SKM-1 (cell line): ENCODE results near the gene HOXC4.
"Not testable (repeated sequence)": the region's sequence is repeated elsewhere in the genome, so short reads cannot be mapped to it uniquely, and the experiment has no call there.

ENCODE experiments used
- DNase-seq: peaks from one replicate; lab custom pipeline; 2025; ENCODE audit not compliant: unreplicated experiment; lab: John Stamatoyannopoulos, UW

Gene HOXC4

GRCh38 chr12:54053003-54053750, 458 bp upstream of the HOXC4 start:
- DNase-seq = no peak

GRCh38 chr12:54054742-54055194, 1.1 kb downstream of the HOXC4 start:
- DNase-seq = no peak

DNA sequence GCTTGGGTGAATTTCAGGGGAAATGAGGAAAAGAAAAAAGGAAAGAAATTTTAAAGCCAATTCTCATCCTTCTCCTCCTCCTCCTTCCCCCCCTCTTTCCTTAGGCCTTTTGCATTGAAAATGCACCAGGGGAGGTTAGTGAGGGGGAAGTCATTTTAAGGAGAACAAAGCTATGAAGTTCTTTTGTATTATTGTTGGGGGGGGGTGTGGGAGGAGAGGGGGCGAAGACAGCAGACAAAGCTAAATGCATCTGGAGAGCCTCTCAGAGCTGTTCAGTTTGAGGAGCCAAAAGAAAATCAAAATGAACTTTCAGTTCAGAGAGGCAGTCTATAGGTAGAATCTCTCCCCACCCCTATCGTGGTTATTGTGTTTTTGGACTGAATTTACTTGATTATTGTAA, 1.9 kb downstream of the HOXC4 start:
- DNase-seq = no peak

- DNase-seq = no peak
These were observed 2.5 kb downstream of the HOXC4 start for GRCh38 chr12:54056110-54056509.

DNA sequence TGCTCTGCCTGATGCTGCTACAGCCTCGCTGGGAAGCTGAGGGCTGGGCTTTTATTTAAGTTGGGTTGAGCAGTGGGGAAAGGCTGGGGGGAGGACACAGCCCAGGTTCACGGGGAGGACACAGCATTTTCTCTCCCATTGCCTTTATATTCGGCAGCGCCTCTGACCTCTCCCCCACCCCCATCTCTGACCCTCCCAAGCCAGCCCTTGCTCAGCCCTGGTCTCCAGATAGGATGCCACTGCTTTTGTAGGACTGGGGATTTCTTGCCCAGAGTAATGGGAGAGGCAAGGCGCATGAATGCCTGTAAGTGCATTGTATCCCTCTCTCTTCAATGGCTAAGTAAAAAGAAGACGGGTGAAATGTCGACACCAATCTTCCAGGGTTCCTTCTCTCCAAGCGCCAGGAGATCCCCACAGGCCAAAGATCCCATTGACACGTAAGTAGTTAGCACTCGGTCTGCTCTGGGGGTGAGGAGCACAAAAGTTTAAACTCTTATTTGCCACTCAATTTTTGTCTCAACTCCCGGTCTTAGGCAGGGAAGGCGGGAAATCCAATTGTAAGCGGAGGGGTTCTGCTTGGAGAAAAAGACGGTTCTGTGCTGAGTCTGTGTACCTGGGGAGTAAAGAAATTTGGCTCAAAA, 4.6 kb downstream of the HOXC4 start:
- no peak for DNase-seq

DNA sequence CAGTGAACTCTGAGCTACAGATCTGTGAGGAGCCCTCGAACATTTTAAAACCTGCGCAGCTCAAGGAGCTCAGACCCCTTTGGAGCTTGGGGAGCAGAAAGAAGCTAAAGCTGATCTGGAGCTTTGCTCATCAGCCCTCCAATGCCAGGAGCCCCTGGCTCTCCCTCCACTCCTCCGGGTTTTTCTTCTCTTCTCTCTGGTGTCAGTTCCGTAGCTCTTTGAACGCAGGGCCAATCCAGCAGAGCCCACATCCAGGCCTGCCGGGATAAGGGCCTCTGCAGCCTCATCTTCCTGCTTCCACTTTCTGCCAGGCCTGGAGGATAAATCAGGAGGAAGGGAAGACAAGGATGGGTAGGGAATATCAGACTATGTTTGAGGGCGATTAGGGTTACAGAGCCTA, 6.0 kb downstream of the HOXC4 start:
- no peak for DNase-seq

- no peak for DNase-seq
These were observed 6.7 kb downstream of the HOXC4 start for GRCh38 chr12:54060174-54060974.

- no peak for DNase-seq
These were observed 7.5 kb downstream of the HOXC4 start for GRCh38 chr12:54060975-54061778.

GRCh38 chr12:54065677-54066076, 12.0 kb downstream of the HOXC4 start:
- no peak for DNase-seq

DNA sequence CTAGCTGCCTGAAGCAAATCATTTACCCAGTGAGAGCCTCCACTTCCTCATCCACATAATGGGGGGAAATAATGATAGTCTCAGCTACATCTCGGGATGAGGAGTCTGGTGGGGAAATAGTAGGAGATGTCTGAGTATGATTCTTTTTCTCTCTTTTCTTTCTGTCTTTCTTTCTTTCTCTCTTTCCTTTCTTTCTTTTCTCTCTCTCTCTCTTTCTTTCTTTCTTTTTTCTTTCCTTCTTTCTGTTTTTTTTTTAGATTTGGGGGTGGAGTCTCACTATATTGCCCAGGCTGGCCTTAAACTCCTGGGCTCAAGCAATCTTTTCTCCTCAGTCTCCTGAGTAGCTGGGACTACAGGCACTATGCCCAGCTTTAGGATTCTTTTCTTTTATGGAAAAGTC, 12.8 kb downstream of the HOXC4 start:
- DNase-seq = no peak

DNA sequence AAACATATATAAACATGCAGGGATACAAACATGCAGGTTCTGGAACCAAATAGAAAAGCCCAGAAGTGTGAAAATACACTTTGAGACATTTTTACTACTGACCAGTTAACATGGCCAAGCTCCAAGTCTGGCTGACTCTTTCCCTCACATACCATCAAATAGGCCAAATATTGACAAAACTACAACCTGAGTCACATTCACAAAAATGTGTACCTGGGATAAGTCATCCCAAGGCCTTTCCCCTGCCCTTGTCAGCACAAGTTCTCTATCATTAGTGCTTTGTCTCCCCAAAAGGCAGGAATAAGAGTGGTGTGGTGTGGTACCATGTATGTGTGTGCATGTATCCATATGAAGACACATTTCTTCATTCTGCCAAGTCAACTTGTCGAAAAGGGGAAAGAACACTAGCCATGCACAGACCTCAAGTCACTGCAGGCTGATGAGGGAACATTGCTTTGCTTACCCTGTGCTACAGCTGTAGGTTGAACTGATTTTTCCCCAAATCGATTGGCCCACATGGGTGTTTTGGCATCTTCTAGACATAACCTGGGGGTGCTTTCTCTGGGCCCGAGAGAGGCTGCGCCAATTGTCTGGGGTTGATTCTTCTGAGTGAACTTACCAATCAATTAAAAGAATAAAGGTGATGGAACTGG, 14.9 kb downstream of the HOXC4 start:
- no peak for DNase-seq

DNA sequence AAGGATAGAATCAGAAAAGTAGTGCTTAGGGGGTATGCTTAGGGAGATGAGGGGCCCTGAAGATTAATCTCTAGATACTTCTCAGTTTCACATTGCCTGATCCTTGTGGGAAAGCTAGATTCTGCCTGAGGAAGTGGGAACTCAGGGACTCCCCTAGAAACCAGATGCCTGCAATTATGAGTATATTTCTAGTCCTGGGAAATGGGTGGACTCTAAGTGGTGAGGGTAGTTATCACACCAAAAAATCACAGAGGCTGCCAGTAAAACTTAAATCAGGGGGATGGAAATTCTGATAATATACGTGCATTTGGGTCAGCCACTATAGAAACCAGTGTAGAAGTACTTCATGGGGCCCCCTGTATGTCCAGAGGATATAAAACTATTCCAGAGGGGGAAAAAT, 18.3 kb downstream of the HOXC4 start:
- no peak for DNase-seq

GRCh38 chr12:54074308-54074707, 20.7 kb downstream of the HOXC4 start:
- no peak for DNase-seq

- DNase-seq = no peak
These were observed 21.8 kb downstream of the HOXC4 start for GRCh38 chr12:54075409-54075808.

DNA sequence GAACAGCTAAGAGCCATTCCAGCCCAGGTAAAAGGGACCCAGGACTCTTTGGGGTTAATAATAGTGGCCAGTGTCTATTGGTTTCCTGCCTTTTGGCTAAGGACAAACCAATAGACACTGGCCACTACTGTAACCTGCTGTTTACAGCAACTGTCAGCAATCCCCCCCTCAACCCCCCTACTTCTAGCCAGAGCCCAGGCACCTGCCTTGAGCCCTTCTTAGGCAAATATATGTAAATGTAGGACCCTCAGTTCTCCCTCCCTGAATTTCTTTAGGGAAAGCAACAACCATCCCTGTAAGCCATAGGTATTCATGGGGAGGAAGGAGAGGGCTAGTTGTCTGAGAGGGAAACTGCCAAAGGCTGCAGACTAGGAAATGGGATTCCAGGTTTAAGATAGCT, 22.3 kb downstream of the HOXC4 start:
- no peak for DNase-seq

DNA sequence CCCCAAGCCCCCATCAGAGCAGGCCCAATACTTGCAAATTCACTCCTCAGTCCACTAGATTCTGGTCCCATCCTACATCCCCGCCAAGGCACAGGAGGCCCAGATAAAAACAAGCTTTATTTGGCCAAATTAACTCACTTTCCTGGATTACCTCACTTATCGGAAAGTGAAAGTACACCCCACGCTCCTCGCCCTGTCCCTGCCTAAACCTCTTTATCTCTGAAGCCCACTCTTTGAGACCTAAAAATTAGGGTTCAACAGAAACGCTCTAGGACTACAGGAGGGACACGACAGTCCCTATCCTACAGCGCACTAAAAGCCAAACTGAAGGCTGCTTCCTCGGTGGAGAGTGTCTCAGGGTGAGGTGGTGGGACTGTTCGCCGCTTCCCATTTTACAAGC, 24.2 kb downstream of the HOXC4 start:
- not testable (repeated sequence) for DNase-seq

DNA sequence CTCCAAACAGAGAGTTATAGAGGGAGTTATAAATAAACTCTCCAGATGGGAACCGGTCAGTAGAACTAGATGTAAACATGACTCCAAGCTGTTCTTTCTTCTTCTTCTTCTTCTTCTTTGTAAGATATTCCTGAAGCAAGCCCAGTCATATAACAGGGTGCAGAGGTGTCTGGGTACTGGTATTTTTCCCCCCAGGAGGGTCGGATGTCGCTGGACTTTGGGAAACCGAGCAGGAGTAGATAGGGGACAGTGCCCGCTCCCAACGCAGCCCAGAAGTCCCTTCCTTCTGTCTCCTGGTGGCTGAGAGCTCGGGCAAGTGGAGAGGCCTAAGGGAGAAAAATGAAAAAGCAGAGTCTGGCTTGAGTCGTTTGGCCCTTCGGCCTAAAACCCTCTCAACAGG, 25.5 kb downstream of the HOXC4 start:
- DNase-seq = not testable (repeated sequence)

DNA sequence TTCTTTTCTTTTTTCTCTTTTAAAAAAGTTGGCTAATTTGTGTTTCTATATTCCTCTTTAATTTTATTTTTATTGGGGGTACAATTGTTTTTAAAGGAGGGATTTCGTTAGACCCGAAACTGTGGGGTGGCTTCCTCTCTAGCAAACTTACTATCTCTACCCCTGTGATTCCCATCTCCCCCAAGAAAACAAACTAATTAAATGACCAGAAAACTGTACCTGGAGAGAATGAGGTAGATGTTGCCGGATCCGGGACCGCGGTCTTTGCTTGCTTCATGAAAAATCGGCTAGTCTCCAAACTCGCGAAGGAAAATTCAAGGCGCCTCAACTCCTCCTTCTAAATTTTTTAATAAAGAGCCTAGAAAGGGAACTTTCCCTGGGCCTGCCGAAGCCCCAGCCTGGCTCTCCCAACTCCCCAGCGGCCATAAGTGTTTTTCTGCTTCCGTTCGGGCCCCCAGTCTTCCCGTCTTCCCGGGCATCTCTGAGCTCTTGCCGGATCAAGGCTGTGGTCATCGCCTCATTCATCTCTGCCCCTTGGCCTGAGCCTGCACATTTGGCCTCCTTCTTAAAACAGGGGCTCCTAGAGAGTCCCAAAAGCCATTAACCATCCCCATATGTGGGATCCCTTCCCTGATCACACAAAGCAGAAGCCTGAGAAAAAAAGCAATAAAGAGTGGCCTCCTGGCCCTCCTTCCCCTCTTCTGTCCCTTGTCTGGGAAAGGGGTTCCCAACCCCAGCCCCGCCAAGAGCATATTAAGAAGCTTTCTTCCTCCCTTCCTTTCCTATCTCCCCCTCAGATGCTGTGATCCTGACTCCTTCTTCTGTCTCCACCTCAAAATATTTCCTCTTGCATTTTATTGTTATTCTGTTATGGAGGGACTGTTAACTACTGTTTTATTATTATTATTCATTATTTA, 26.6 kb downstream of the HOXC4 start:
- DNase-seq = not testable (repeated sequence)

DNA sequence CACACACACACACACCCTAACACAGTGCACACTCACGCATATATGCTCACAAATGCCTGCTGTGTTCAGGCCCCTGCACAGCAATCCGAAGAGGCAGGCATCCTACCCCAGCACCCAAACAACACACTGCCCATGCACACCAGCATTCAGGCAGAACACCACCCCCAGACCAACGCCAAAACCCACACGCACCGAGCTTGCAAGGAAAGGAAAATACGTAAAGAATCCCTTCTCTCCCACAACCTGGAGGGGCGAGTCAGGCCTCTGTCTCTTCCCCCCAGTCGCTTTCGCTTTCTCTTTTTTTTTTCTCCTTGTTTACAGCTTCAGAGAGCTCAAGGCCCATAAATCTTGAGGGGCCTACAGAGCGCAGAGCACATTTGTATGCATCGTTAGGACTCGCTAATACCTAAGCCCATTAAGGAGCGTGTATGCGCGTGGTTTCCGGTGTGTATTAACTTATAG, 27.4 kb downstream of the HOXC4 start:
- not testable (repeated sequence) for DNase-seq
